Vagina (tissue), 2 donors: ENCODE results near the gene C1QTNF8. TPM values are rescaled to one million over a fixed set of nuclear protein-coding genes. Genes with fewer than 3 reads are reported as not detected.

Experiments
- DNase-seq, 2 donors: peaks; one replicate each; pipeline ENCODE4 v3.0.0-alpha.2; 2017; ENCODE audit errors: extremely low spot score in 2 of 2
- H3K27ac ChIP-seq: fragments of 200-600 bp; sonication (generic); one replicate; pipeline ENCODE4 v1.5.1; 2019
- H3K27me3 ChIP-seq: fragments of 200-600 bp; sonication (generic); one replicate; pipeline ENCODE4 v1.5.1; 2019
- H3K36me3 ChIP-seq, 2 donors: fragments of 200-600 bp; sonication (generic); one replicate each; pipeline ENCODE4 v1.5.1; 2017 to 2019
- H3K4me1 ChIP-seq: fragments of 200-600 bp; sonication (generic); one replicate; pipeline ENCODE4 v1.5.1; 2019
- H3K4me3 ChIP-seq, 2 donors: fragments of 200-600 bp; sonication (generic); 1 replicate in 1 of 2; 2 replicates in 1 of 2; pipeline ENCODE4 v1.5.1; 2016 to 2019
- H3K9me3 ChIP-seq: fragments of 200-600 bp; sonication (generic); one replicate; pipeline ENCODE4 v1.5.1; 2019
- CTCF ChIP-seq, 3 experiments: fragments of 450-650 bp in 2 of 3; fragments of 200-600 bp in 1 of 3; sonication (generic) in 1 of 3; IDR thresholded peaks; one replicate each; pipeline ENCODE4 v1.5.1; 2017 to 2019; ENCODE audit warnings: antibody characterized with exemption in 3 of 3, mild to moderate bottlenecking in 2 of 3, moderate library complexity in 2 of 3
- POLR2A ChIP-seq, 2 donors: fragments of 450-650 bp; IDR thresholded peaks; one replicate each; pipeline ENCODE4 v1.6.1; 2017; ENCODE audit warnings: antibody characterized with exemption in 2 of 2, mild to moderate bottlenecking in 2 of 2, moderate library complexity in 2 of 2
- POLR2AphosphoS5 ChIP-seq, 2 donors: sonication (generic); formaldehyde crosslinking; IDR thresholded peaks; one replicate each; pipeline ENCODE4 v1.9.0; 2017; ENCODE audit warnings: antibody characterized with exemption in 2 of 2, mild to moderate bottlenecking in 2 of 2, low read depth in 1 of 2; ENCODE audit not compliant: insufficient read depth in 1 of 2
- intact Hi-C: fragments of 100-400 bp; cut with DNase I; formaldehyde crosslinking; loops from one replicate; pipeline ENCODE4 v1.15.1; 2023
- total RNA-seq: library from RNA; depleted of rRNA; stranded (reverse); fragments of >200 nt; gene quantifications from one replicate; pipeline ENCODE4 v1.2.3, GENCODE V29; 2016

The C1QTNF8 gene
- total RNA-seq, 1 donor from 2014 or later: not detected

GRCh38 chr16:1130382-1130781 is 34.3 kb upstream of the C1QTNF8 start:
- Histone ChIP-seq H3K4me3 (no peak overlapping the region), H3K9me3 (no peaks in the 10 kb centered on the region), H3K27ac (no peak overlapping the region), H3K36me3 (no peaks in the 10 kb centered on the region), H3K27me3 (no peaks in the 10 kb centered on the region), H3K4me1 (no peaks in the 10 kb centered on the region)
- intact Hi-C loops: no loop called here
- no peak for TF ChIP-seq CTCF (IDR thresholded peaks at IDR 0.05)
- no peak for TF ChIP-seq POLR2AphosphoS5 (IDR thresholded peaks at IDR 0.05; ENCODE audit: insufficient read depth in 1 of 2, low read depth in 1 of 2)
- no peak for TF ChIP-seq POLR2A (IDR thresholded peaks at IDR 0.05)
- DNase-seq: no peak

- Histone ChIP-seq H3K4me1 (no peaks in the 10 kb centered on the region), H3K27ac (no peak overlapping the region), H3K9me3 (no peaks in the 10 kb centered on the region), H3K4me3 (no peak overlapping the region), H3K36me3 (no peaks in the 10 kb centered on the region), H3K27me3 (no peaks in the 10 kb centered on the region)
- intact Hi-C loops: no loop called here
- TF ChIP-seq CTCF (IDR thresholded peaks at IDR 0.05) (no peak), POLR2A (IDR thresholded peaks at IDR 0.05) (no peak)
- no peak for DNase-seq
These were observed 33.3 kb upstream of the C1QTNF8 start for GRCh38 chr16:1129106-1129960.

GRCh38 chr16:1127971-1128715 is 32.1 kb upstream of the C1QTNF8 start:
- H3K27me3 ChIP-seq: no peaks in the 10 kb centered on the region
- TF ChIP-seq POLR2A (IDR thresholded peaks at IDR 0.05) (no peak), CTCF (IDR thresholded peaks at IDR 0.05) (no peak), POLR2AphosphoS5 (IDR thresholded peaks at IDR 0.05; ENCODE audit: insufficient read depth in 1 of 2, low read depth in 1 of 2) (no peak)

GRCh38 chr16:1127101-1127500 is 31.1 kb upstream of the C1QTNF8 start:
- no peak for TF ChIP-seq POLR2A (IDR thresholded peaks at IDR 0.05)
- no peak for TF ChIP-seq CTCF (IDR thresholded peaks at IDR 0.05)
- TF ChIP-seq POLR2AphosphoS5 (IDR thresholded peaks at IDR 0.05; ENCODE audit: insufficient read depth in 1 of 2, low read depth in 1 of 2): no peak
- no peak overlapping the region for H3K27ac ChIP-seq
- DNase-seq: no peak
- H3K36me3 ChIP-seq: no peaks in the 10 kb centered on the region
- intact Hi-C loops: no loop called here
- no peaks in the 10 kb centered on the region for H3K4me1 ChIP-seq
- H3K9me3 ChIP-seq: no peaks in the 10 kb centered on the region
- H3K4me3 ChIP-seq: no peak overlapping the region
- no peaks in the 10 kb centered on the region for H3K27me3 ChIP-seq

More at GRCh38 chr16:1127971-1128715, 32.1 kb upstream of the C1QTNF8 start:
- no peaks in the 10 kb centered on the region for H3K4me1 ChIP-seq
- H3K9me3 ChIP-seq: no peaks in the 10 kb centered on the region
- intact Hi-C loops: no loop called here
- DNase-seq: no peak
- H3K36me3 ChIP-seq: no peaks in the 10 kb centered on the region
- no peak overlapping the region for H3K27ac ChIP-seq
- no peak overlapping the region for H3K4me3 ChIP-seq

- intact Hi-C loops: no loop called here
These were observed 30.5 kb upstream of the C1QTNF8 start for GRCh38 chr16:1126586-1126985.

More at GRCh38 chr16:1126586-1126985, 30.5 kb upstream of the C1QTNF8 start:
- no peaks in the 10 kb centered on the region for H3K27me3 ChIP-seq
- no peaks in the 10 kb centered on the region for H3K4me1 ChIP-seq
- no peak overlapping the region for H3K27ac ChIP-seq
- no peak overlapping the region for H3K4me3 ChIP-seq
- TF ChIP-seq POLR2AphosphoS5 (IDR thresholded peaks at IDR 0.05; ENCODE audit: insufficient read depth in 1 of 2, low read depth in 1 of 2): no peak
- H3K9me3 ChIP-seq: no peaks in the 10 kb centered on the region
- no peak for DNase-seq
- no peaks in the 10 kb centered on the region for H3K36me3 ChIP-seq
